Cardiac atrium fibroblast (primary cell): ENCODE measurements around the gene OCSTAMP. TPM values are rescaled to one million over a fixed set of nuclear protein-coding genes. Genes with fewer than 3 reads are reported as not detected.

Experiments used
- total RNA-seq: library from RNA; depleted of rRNA; stranded (reverse); fragments of >200 nt; gene quantifications from 2 replicates; pipeline ENCODE4 v1.2.3, GENCODE V29; 2015

Gene OCSTAMP
- total RNA-seq, result not detected in 2 replicates

DNA sequence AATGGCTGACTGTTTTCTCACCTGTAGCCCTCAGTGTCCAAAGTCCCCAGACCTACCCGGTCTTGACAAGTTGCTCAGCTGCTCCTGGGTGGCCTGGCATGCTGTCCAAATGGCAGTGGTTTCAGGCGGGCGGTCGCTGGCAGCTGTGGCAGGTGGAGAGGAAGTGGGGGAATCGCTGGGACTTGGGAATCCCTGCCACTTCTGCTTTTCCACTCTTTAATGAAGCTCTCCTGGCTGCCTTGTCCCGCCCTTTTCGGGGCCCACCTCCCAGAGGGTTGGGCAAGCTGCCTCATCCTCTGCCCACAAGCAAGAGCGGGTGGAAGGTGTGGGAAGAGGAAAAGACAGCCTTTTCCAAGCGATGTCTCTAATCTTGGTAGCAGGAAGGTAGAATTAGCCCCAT, at the start of gene OCSTAMP:
Gene OCSTAMP, minus strand, starts transcription at position 194 of the 400 bp plus-strand sequence. Its CDS starts 94 bp downstream, at position 100.

GRCh38 chr20:46512943-46513844, 37.3 kb downstream of the OCSTAMP start, which contains the start of gene ZNF334:
TSS of gene ZNF334 (minus strand) at chr20:46513559. CDS start at chr20:46512102, 1,457 bp downstream.

Other genes starting within 250 kb of the OCSTAMP start
- gene CDH22, start 242.2 kb downstream of the OCSTAMP start, total RNA-seq, result not detected in 2 replicates
- gene ELMO2, start 144.0 kb downstream of the OCSTAMP start, total RNA-seq, result 32.5 and 33.2 TPM in 2 replicates
- gene ZNF334, start 37.1 kb downstream of the OCSTAMP start, total RNA-seq, result 2.6 and 2.9 TPM in 2 replicates
- 0.16 and 0.36 TPM in 2 replicates for gene SLC13A3, start 100.8 kb upstream of the OCSTAMP start, total RNA-seq
- 13.3 and 17.7 TPM in 2 replicates for gene TP53RK, start 138.8 kb upstream of the OCSTAMP start, total RNA-seq
- gene SLC2A10, start 159.0 kb upstream of the OCSTAMP start, total RNA-seq, result 43.7 TPM in 2 replicates